GM19452 (cell line): Measurements from ENCODE around the gene ADAM17.

Experiments used
- ATAC-seq: cut with Tn5 transposase; IDR thresholded peaks from one replicate; pipeline ENCODE4 v1.9.1; 2021; ENCODE audit not compliant: unreplicated experiment

ADAM17 gene

DNA sequence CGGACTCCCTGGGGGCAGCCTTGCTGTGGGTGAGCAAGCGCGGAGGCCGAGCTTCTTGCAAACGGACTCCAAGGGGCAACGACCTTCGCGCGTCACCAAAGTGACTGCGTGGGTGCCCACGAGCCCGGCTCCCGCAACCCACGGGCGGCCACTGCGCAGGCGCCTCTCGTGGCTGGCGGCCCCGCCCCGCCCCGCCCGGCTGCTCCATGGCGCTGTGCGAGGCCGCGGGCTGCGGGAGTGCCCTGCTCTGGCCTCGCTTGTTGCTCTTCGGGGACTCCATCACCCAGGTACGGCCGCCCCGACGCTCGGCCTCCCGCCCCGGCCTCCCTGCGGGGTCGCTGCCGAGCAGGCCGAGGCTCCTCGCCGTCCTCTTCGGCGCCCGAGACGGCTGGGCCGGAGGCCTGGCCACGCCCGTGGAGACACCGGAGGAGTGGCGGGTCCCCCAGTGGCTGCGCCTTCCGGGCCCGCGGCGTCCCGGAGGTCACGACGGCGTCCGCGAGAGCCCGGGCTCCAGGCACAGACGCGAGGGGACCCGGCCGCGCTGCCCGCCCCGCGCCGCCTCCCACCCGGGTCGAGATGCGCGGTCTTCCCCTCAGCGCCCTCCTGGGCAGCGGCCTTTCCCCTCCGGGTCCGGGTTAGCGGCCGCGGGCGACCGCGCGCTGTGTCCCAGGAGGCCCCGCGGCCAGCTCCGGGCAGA is 81.1 kb downstream of the ADAM17 start, which contains the start of gene IAH1:
Gene IAH1 (plus strand): TSS at position 191 of the 697 bp plus-strand sequence. CDS start 16 bp downstream, at position 207.
- ATAC-seq = peak; percentile 80

DNA sequence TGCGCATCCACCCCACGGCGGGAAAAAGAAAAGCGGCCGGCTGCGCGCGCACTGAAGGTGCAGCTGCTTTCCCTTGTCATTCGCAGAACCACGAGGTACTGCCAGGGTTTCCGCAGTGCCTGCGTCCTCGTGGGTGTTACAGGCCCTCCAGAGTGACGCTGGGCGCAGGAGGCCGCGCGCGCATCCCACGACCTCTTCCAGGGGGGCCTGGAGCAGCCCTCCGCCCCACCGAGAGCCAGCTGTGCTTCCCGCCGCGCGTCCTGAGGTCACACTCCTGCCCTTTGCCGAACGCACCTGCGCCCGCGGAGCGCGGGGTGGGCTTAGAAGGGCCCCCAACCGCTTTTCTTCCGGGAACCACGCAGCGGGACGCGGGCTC is 81.7 kb downstream of the ADAM17 start:
- ATAC-seq = peak; percentile 30

DNA sequence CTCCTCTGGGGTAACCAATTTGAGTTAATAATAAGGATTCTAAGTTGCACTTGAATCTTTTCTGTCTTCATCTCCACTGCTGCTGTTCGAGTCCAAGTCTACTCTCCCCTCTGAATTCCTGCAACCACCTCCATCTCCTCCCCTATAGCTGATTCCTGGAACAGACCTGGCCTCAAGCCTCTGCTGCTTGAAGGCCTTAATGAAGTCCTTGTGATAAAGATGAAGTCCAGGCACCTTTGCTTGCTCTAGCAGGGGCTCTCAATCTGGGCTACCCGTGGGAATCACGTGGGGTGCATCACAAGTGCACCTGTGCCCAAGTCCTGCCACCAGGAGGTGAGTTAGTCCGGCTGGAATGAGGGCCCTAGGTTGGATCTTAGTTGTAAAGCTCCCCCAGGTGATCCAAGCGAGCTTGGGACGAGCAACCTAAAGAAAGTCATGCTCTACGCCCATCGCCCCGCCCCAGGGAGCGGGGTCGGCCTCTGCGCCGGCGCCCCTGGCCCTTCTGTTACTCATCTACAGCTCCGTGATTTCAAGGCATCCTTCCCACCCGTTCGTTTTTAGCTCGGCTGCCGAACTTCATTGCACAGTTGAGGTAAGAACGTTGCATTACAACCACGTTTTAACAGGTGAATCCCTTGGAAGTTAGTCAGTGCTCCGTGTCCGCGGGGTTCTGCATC is 82.2 kb downstream of the ADAM17 start:
- ATAC-seq = peak; percentile 2

DNA sequence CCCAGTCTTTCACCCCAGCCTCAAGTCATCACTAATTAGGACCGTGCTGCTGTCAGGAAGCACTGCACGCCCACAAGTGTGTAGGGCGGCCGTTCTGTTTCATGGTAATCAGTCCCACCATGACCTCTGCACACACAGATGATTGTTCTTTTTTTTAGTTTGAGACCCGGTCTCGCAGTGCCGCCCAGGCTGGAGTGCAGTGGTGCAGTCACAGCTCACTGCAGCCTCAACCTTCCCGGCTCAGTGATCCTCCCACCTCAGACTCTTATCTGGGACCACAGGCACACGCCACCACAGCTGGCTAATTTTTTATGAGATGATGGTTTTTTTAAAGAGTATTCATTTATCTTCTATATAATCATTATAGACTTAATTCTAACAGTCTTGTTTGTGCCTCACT is 83.1 kb downstream of the ADAM17 start:
- ATAC-seq = no peak

DNA sequence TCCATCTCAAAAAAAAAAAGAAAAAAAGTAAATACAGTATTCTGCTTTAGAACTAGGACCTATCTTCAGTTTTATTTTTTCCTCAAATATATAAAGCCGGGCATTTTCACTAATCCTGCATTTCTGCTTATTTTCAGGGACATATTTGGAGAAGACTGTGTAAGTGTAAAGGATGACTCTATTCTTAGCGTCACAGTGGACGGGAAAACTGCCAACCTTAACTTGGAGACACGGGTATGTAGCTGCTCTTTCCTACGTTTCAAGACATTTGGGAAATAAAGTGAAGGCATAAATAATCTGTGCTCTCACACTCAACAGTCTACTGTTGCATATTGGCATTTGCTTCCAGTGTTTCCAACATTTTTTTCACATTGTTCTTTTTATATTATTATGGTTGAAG is 84.4 kb downstream of the ADAM17 start:
- ATAC-seq = no peak

DNA sequence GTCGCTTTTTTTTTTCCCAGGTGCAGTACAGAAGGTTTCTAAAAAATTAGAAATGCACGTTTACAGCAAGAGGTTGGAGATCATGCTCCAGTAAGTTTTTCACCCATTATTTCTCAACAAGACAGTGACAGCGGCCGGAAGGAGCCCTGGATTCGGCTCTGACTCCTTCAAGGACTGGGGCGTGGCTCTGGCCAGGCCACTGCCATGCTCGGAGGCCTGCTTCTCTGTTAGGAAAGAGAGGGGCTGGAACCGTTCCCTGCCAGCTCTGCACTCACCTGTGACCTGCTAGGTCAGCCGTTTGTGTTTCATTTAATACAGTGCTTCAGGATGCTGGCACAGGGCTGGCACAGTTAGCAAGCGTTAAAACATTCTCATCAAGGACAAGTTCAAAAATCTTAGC is 87.9 kb downstream of the ADAM17 start:
- ATAC-seq = no peak

DNA sequence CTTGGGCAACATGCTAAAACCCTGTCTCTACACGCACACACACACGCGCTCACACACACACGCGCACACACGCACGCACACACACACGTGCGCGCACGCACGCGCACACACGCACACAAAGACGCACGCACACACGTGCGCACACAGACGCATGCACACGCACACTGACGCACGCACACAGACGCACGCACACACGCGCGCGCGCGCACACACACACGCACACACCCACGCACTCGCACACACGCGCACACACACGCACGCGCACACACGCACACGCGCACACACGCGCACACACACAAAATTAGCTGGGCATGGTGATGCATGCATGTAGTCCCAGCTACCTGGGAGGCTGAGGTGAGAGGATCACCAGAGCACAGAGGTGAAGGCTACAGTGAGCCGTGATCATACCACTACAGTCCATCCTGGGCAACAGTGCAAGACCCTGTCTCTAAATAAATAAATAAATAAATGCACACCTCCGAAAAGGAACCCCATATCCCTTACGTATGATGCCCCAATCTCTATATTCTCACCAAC is 89.4 kb downstream of the ADAM17 start:
- ATAC-seq = no peak

DNA sequence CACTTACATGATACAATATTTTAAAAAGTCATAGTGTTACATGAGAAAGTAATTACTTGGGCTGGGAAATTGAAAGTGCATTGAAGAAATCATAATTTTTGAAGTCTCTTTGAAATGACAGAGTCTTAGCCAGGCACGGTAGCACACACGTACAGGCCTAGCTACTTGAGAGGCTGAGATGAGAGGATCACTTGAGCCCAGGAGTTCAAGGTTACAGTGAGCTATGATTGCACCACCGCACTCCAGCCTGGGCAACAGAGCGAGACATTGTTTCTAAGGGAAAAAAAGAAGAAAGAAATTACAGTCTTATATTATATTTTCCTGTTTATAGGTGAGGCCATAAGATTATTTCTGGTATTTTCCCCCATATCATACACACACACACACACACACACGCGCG is 90.5 kb downstream of the ADAM17 start:
- no peak for ATAC-seq

DNA sequence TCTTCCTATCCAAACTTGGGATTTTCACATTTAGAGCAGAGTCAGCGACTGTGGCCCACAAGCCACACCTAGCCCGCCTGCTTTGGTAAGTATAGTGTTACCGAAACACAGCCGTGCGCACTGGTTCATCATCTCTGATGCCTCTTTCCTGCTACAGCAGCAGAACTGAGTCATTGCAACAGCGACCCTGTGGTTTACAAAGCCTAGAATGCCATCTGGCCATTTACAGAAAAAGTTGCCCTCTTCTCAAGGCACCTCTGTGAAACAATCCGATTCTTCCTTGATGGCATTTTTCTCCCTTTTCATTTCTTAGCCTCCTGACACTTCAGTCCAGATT is 92.0 kb downstream of the ADAM17 start:
- ATAC-seq = no peak

DNA sequence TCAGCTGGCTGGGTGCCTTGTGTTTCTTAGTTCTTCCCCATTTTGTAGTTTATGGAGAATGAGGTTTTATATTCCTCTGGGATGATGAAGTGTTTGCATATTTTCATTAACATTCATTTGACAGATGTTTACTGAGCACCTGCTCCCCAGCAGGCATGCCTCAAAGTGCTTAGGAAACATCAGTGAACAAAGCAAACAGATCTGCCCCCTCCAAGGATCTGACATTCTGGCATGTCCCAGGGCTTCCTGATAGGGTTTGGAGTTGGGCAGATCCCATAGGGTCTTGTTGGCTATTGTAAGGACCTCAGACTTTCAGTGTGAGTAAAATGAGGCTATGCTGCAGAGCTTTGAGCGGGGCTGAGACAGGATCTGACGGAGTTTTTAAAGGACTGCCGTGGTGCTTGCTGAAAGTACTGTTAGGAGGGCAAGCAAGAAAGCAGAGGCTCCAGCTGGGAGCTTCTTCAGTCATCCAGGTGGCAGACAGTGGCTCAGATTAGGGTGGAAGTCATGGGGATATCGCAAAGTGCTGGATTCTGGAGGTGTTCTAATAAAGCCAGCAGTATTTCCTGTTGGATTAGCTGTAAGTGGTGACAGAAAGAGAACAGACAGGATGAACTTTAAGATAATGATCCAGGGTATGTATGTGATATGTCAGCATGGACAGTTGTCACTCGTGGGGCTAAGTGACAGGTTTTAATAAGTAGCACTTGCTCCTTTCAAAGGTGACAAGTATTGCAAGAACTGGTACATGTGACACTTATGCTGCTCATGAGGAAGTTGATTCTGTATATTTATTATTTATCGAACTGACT is 92.5 kb downstream of the ADAM17 start:
- ATAC-seq = no peak

DNA sequence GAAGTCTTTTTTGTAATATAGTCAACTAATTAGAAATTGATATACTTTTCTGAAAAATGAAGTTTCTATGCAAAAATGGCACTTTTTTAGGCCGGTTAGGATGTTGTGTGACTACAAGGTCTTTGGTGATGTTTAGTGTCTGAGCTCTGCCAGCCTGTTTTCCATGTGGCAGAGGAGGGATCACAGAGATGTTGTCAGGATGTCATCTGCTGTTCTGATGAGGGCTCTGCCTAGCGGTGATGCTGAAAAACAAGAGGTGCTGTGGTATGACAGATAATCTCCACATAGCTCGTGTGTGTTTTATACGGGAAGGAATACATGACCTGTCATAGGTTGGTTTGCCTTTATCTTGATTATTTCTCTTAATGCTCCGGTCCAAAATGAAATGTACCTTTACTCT is 93.3 kb downstream of the ADAM17 start:
- ATAC-seq = no peak

DNA sequence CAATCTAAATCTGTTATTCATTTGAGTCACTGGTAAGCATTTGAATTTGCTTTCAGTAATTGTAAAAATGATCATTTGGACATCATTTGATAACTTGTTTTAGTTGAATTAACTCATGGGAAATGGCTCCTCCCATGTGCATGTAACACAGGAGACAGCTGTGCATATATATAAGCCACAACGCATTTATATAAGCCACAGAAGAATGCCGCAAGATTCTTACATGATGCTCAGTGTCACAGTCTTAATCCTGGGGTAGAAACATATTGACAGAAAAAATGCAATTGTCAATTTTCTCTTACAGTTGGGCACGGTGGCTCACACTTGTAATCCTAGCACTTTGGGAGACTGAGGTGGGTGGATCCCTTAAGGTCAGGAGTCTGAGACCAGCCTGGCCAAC is 94.6 kb downstream of the ADAM17 start:
- ATAC-seq = no peak

DNA sequence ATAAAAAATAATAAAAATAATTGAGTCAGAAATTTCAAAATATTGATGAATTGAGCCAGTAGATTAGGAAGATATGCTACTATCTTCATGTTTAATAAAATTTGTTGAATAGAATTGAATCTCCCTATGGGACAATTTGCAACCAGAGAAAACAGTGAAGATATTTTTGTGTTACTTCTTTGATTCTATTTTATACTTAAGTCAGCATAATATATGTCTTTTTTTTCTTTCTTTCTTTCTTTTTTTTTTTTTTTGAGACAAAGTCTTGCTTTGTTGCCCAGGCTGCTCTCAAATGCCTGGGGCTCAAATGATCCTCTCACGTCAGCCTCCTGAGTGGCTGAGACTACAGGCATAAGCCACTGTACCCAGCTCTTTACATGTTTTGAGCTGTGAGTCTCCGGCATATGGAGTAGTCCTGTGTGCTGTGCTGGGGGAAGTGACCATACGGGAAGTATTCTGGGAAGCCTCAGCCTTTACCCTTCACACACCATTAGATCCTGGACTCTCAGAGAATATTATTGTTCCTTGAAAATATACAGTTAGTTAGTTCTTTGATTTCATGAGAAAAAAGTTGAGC is 95.1 kb downstream of the ADAM17 start:
- no peak for ATAC-seq

DNA sequence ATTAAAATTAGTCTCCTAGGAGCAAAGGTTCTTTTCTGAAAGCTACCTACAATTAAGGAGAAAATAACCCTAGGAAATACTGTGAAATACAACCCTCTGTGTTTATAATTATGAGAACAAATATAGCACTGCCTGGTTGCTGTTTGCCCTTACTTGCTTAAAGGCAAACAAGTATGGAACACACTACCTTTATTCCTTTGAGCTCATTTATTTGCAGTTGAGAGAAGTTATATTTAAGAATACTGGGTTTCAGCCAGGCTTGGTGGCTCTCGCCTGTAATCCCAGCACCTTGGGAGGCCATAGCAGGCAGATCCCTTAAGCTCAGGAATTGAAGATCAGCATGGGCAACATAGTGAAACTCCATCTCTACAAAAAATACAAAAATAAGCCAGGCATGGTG is 104.4 kb downstream of the ADAM17 start:
- ATAC-seq = no peak

DNA sequence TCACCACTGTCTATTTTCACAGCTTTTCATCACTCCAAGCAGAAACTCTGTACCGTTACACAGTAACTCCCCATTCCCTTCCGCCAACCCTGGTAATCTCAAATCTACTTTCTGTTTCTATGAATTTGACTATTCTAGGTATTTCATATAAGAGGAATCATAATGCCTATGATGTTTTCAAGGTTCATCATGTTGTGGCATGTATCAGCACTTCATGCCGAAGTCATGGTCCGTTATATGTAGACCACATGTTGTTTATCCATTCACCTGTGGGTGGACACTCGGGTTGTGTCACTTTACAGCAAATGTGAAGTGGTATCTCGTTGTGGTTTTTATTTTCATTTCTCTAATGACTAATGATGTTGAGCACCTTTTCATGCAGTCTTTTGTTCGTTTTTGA is 110.5 kb downstream of the ADAM17 start:
- ATAC-seq = no peak

DNA sequence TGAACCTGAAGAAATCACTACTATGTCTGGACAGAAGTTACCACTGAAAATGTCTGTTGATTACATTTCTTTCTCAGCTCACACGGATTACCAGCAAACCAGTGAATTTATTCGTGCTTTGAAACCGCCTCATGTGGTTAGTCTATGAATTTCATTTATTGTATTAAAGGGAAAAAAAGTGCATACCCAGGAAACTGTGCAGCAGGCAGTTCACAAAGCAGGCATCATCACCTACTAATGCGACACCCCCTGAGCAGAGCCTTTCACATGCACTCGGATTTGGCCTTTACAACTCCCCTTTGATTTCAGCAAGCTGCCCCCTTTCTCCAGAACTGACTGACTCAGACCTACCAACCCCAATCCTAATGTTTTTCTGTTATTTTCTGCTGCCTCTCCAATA is 112.1 kb downstream of the ADAM17 start:
- ATAC-seq = no peak

DNA sequence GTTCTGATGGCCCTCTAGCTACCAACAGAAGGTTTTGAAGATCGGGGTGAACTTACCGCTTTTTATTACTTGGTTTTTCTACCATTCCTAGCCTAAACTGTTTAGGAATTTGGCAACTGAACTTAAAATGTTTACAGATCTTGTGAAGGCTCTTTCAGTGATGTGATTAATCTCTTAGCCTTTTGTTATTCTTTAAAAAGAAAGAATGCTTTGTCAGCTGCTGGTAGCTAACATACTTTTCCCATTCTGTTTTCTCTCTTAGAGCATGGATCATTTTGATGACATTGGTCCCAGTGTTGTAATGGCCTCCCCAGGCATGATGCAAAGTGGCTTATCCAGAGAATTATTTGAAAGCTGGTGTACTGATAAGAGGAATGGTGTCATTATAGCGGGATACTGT is 114.1 kb downstream of the ADAM17 start:
- ATAC-seq = no peak

DNA sequence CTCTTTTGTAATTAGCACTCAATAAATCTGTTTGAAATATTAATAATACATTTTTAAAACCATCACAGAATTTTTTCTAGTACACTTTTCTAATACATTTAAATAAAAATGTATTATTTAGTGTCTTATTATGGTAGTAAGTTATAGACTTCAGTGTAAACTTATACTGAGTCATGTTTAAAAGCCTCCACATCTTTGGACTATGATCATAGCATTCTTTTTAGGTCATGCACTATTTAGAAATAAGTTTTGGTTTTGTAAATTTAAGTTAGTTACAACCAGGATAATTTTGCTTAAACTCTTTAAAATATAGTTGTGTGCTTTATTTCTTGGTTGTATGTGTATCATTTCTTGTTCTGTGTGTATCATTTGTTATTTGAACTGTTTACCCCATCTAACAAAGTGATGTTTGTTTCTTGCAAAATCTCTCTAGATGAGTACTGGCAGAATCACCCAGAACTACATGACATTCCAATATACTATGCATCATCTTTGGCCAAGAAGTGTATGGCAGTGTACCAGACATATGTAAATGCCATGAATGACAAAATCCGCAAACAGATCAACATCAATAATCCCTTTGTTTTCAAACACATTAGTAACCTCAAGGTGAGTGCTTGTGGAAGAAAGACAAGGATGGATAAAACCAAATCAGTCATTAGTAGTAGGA is 115.4 kb downstream of the ADAM17 start:
- no peak for ATAC-seq

DNA sequence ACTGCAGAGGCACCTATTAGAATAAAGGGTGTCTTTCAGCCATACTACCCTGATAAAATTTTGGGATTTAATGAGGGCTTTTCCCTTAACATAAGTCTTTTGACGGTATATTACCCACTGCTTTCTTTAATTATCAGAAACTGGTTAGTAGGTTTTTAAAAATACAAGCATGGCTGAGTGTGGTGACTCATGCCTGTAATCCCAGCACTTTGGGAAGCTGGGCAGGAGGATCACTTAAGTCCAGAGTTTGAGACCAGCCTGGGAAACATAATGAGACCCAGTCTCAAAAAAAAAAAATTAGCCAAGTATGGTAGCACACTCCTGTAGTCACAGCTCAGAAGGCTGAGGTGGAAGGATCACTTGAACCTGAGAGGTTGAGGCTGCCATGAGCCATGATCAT is 116.1 kb downstream of the ADAM17 start:
- ATAC-seq = no peak
